ENCODE results near the gene LIN28A.

- no peak for TF ChIP-seq CTCF (conservative IDR thresholded peaks at IDR 0.05; ENCODE audit: low read depth in 2 of 2)
- no peak for TF ChIP-seq POLR2AphosphoS5 (IDR thresholded peaks at IDR 0.05; ENCODE audit: low read depth)
- TF ChIP-seq EZH2phosphoT487 (IDR thresholded peaks at IDR 0.05; ENCODE audit: unreplicated experiment), result no peak
- no peak for TF ChIP-seq REST (IDR thresholded peaks at IDR 0.05; ENCODE audit: unreplicated experiment)
- no peak for TF ChIP-seq JUNB (IDR thresholded peaks at IDR 0.05; ENCODE audit: unreplicated experiment)
- no peak for TF ChIP-seq ETS1 (IDR thresholded peaks at IDR 0.05)
- no peak for TF ChIP-seq EZH2 (IDR thresholded peaks at IDR 0.05; ENCODE audit: low read depth, unreplicated experiment)
These were observed 32.3 kb upstream of the LIN28A start for GRCh38 chr1:26378088-26378878.

All from GM23338 (cell line).